Astrocyte (in vitro differentiated cells and primary cell): Measurements from ENCODE around the gene BICDL1. TPM values are rescaled to one million over a fixed set of nuclear protein-coding genes. Genes with fewer than 3 reads are reported as not detected.

Experiments
- DNase-seq: peaks from one replicate; pipeline ENCODE4 v3.0.0-alpha.2; 2010; ENCODE audit warnings: low read depth
- FAIRE-seq: peaks from 2 replicates; lab custom pipeline; 2011; peaks lifted over from hg19 to GRCh38; lab: Jason Lieb, UNC
- H2AFZ ChIP-seq: 2 replicates; pipeline ENCODE4 v1.6.0; 2012; ENCODE audit warnings: low read depth, low read length, inconsistent platforms
- H3K27ac ChIP-seq: 2 replicates; pipeline ENCODE4 v1.5.1; 2011; ENCODE audit warnings: low read depth, low read length, inconsistent platforms
- H3K27me3 ChIP-seq: 2 replicates; pipeline ENCODE4 v1.6.0; 2011; ENCODE audit warnings: low read length, inconsistent platforms; ENCODE audit not compliant: insufficient read depth
- H3K36me3 ChIP-seq: 2 replicates; pipeline ENCODE4 v1.5.1; 2011; ENCODE audit warnings: low read length, inconsistent platforms; ENCODE audit not compliant: insufficient read depth
- H3K4me1 ChIP-seq: 2 replicates; pipeline ENCODE4 v1.5.1; 2011; ENCODE audit warnings: low read length, inconsistent platforms; ENCODE audit not compliant: insufficient read depth
- H3K4me2 ChIP-seq: 2 replicates; pipeline ENCODE4 v1.6.0; 2012; ENCODE audit warnings: low read length, inconsistent platforms
- H3K4me3 ChIP-seq: 2 replicates; pipeline ENCODE4 v1.5.1; 2011; ENCODE audit warnings: low read depth, mild to moderate bottlenecking, low read length, inconsistent platforms; ENCODE audit not compliant: insufficient read depth
- H3K79me2 ChIP-seq: 2 replicates; pipeline ENCODE4 v1.6.0; 2012; ENCODE audit warnings: mild to moderate bottlenecking, low read length, inconsistent platforms; ENCODE audit not compliant: insufficient read depth
- H3K9ac ChIP-seq: 2 replicates; pipeline ENCODE4 v1.6.0; 2012; ENCODE audit warnings: mild to moderate bottlenecking, low read length, inconsistent platforms
- H3K9me3 ChIP-seq: 2 replicates; pipeline ENCODE4 v1.5.1; 2012; ENCODE audit warnings: low read depth, mild to moderate bottlenecking, low read length, inconsistent platforms; ENCODE audit not compliant: insufficient read depth
- H4K20me1 ChIP-seq: 2 replicates; pipeline ENCODE4 v1.6.0; 2012; ENCODE audit warnings: low read length, inconsistent platforms; ENCODE audit not compliant: insufficient read depth
- H3K27ac Mint-ChIP-seq: one replicate; pipeline ENCODE4 v1.8.0; 2021; ENCODE audit warnings: mild to moderate bottlenecking, mixed read lengths; ENCODE audit not compliant: unreplicated experiment
- H3K27me3 Mint-ChIP-seq: one replicate; pipeline ENCODE4 v1.8.0; 2021; ENCODE audit warnings: low read depth, mixed read lengths; ENCODE audit not compliant: unreplicated experiment
- H3K36me3 Mint-ChIP-seq: one replicate; pipeline ENCODE4 v1.8.0; 2021; ENCODE audit warnings: low read depth, mixed read lengths; ENCODE audit not compliant: unreplicated experiment
- H3K4me1 Mint-ChIP-seq: one replicate; pipeline ENCODE4 v1.8.0; 2021; ENCODE audit warnings: low read depth, mixed read lengths; ENCODE audit not compliant: unreplicated experiment
- H3K4me3 Mint-ChIP-seq: one replicate; pipeline ENCODE4 v1.8.0; 2021; ENCODE audit warnings: mild to moderate bottlenecking, moderate library complexity, mixed read lengths; ENCODE audit not compliant: unreplicated experiment
- H3K9me3 Mint-ChIP-seq: one replicate; pipeline ENCODE4 v1.8.0; 2021; ENCODE audit warnings: mild to moderate bottlenecking, mixed read lengths; ENCODE audit not compliant: unreplicated experiment
- CTCF ChIP-seq: IDR thresholded peaks from 2 replicates; pipeline ENCODE4 v1.5.1; 2011; ENCODE audit warnings: low read depth, mild to moderate bottlenecking, inconsistent platforms, low read length, moderate library complexity; ENCODE audit not compliant: insufficient read depth
- EZH2 ChIP-seq: IDR thresholded peaks from 2 replicates; pipeline ENCODE4 v1.6.1; 2012; ENCODE audit warnings: mild to moderate bottlenecking, low read length, inconsistent platforms; ENCODE audit not compliant: insufficient read depth
- total RNA-seq: library from RNA; stranded (reverse); gene quantifications from 2 replicates; pipeline ENCODE4 v1.2.1, GENCODE V29; 2021

Gene BICDL1
- total RNA-seq, 1 donor from 2014 or later, result 8.8 TPM

- H3K79me2 ChIP-seq, result peaks cover 65% of the 10 kb centered on the region
- H3K27me3 Mint-ChIP-seq, result no peaks in the 10 kb centered on the region
- no peak overlapping the region for H3K4me2 ChIP-seq
- H3K9me3 Mint-ChIP-seq, result no peaks in the 10 kb centered on the region
- no peak for FAIRE-seq
- H3K4me3 ChIP-seq, result no peak overlapping the region
- peaks cover 4% of the 10 kb centered on the region for H3K4me1 Mint-ChIP-seq
- peaks cover 84% of the 10 kb centered on the region for H4K20me1 ChIP-seq
- no peak for TF ChIP-seq CTCF
- no peak for TF ChIP-seq EZH2
- peaks cover 4% of the 10 kb centered on the region for H3K4me1 ChIP-seq
- H3K4me3 Mint-ChIP-seq, result no peak overlapping the region
- no peak for DNase-seq
- H3K27ac ChIP-seq, result no peak overlapping the region
- no peaks in the 10 kb centered on the region for H3K9me3 ChIP-seq
- H3K9ac ChIP-seq, result no peak overlapping the region
- H3K27me3 ChIP-seq, result no peaks in the 10 kb centered on the region
- H3K36me3 Mint-ChIP-seq, result peaks cover 9% of the 10 kb centered on the region
- peak overlapping the region; percentile 58 for H3K27ac Mint-ChIP-seq
- H3K36me3 ChIP-seq, result peaks cover 19% of the 10 kb centered on the region
- H2AFZ ChIP-seq, result no peak overlapping the region
These were observed 110.7 kb downstream of the BICDL1 start for GRCh38 chr12:120099738-120100137.

- Histone ChIP-seq H3K4me3 (no peak overlapping the region), H4K20me1 (peaks cover 86% of the 10 kb centered on the region), H3K79me2 (peaks cover 71% of the 10 kb centered on the region), H3K27ac (no peak overlapping the region), H3K9me3 (no peaks in the 10 kb centered on the region), H3K4me1 (peaks cover 4% of the 10 kb centered on the region), H2AFZ (no peak overlapping the region), H3K27me3 (no peaks in the 10 kb centered on the region), H3K9ac (no peak overlapping the region), H3K4me2 (no peak overlapping the region), H3K36me3 (peaks cover 18% of the 10 kb centered on the region)
- DNase-seq, result no peak
- TF ChIP-seq EZH2 (no peak), CTCF (no peak)
- Mint-ChIP-seq H3K27me3 (no peaks in the 10 kb centered on the region), H3K4me3 (no peak overlapping the region), H3K9me3 (no peaks in the 10 kb centered on the region), H3K36me3 (peaks cover 11% of the 10 kb centered on the region), H3K4me1 (peaks cover 5% of the 10 kb centered on the region), H3K27ac (no peak overlapping the region)
- FAIRE-seq, result no peak
These were observed 111.6 kb downstream of the BICDL1 start for GRCh38 chr12:120100630-120101029.

- H3K4me3 ChIP-seq, result no peak overlapping the region
- no peak overlapping the region for H3K27ac ChIP-seq
- H3K9me3 ChIP-seq, result no peaks in the 10 kb centered on the region
- H3K27me3 ChIP-seq, result no peaks in the 10 kb centered on the region
- peaks cover 18% of the 10 kb centered on the region for H3K36me3 ChIP-seq
- no peak overlapping the region for H3K4me2 ChIP-seq
- no peak overlapping the region for H3K9ac ChIP-seq
- no peak for FAIRE-seq
- H3K9me3 Mint-ChIP-seq, result no peaks in the 10 kb centered on the region
- no peak for DNase-seq
- peaks cover 5% of the 10 kb centered on the region for H3K4me1 Mint-ChIP-seq
- H3K4me1 ChIP-seq, result peaks cover 4% of the 10 kb centered on the region
- H3K27ac Mint-ChIP-seq, result no peak overlapping the region
- H3K79me2 ChIP-seq, result peaks cover 76% of the 10 kb centered on the region
- H2AFZ ChIP-seq, result no peak overlapping the region
- no peaks in the 10 kb centered on the region for H3K27me3 Mint-ChIP-seq
- peaks cover 11% of the 10 kb centered on the region for H3K36me3 Mint-ChIP-seq
- H3K4me3 Mint-ChIP-seq, result no peak overlapping the region
- peaks cover 86% of the 10 kb centered on the region for H4K20me1 ChIP-seq
- TF ChIP-seq EZH2 (no peak), CTCF (no peak)
These were observed 112.1 kb downstream of the BICDL1 start for GRCh38 chr12:120101182-120101581.
